Measurements from ENCODE around the gene CDAN1. TPM values are rescaled to one million over a fixed set of nuclear protein-coding genes. Genes with fewer than 3 reads are reported as not detected.
A peak's percentile ranks its signal among the peaks of the same experiment; 100 is the strongest.

Gene CDAN1
- total and polyA plus RNA-seq, 7 donors: 3.7 to 7.9 (median 5.2) TPM

DNA sequence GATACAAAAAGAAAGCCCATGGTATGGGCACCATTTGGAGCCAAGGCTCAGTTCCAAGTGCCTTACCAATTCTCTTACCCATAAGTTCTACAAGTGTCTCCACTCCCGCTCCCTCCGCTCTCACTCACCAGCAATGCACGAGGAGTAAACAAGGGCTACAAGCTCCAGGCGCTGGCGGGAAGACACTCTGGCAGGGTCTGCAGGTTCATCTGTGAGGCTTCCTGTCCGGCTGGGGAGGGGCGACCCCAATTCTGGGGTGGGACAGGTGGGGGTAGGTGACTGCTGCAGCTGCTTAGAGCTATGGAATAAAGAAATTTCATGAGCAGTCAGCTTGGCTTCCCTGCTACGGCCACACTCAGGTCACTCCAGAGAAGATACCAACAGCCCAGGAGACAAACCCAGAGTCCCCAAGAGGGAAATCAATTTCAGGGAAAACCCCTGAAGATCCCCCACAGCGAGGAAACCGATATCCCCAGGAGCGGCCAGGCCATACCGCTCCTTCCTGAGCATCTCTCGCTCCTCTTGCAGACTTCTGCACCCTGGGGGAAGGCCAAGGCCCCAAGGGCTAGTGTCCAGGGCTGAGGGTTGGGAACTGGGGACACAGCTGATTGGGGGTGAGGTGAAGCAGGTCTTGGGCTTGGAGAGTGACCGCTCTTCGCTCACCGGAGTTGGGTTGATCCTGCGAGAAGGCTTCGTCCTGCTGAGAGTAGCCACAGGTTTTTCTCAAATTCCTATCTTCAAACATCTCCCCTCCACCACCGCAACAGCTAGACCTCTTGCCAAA is 1.4 kb downstream of the CDAN1 start:
- H3K9me3 ChIP-seq: no peaks in the 10 kb centered on the region
- WGBS, 3 donors: 79 to 90% (median 82%) methylated on average over 19 of the region's 19 CpGs
- H3K27me3 ChIP-seq (ENCODE audit: insufficient read depth in 3 of 3, low read length in 2 of 3): no peaks in the 10 kb centered on the region
- DNase-seq (no peak), ATAC-seq (no peak)
- TF ChIP-seq, protein P1, sequence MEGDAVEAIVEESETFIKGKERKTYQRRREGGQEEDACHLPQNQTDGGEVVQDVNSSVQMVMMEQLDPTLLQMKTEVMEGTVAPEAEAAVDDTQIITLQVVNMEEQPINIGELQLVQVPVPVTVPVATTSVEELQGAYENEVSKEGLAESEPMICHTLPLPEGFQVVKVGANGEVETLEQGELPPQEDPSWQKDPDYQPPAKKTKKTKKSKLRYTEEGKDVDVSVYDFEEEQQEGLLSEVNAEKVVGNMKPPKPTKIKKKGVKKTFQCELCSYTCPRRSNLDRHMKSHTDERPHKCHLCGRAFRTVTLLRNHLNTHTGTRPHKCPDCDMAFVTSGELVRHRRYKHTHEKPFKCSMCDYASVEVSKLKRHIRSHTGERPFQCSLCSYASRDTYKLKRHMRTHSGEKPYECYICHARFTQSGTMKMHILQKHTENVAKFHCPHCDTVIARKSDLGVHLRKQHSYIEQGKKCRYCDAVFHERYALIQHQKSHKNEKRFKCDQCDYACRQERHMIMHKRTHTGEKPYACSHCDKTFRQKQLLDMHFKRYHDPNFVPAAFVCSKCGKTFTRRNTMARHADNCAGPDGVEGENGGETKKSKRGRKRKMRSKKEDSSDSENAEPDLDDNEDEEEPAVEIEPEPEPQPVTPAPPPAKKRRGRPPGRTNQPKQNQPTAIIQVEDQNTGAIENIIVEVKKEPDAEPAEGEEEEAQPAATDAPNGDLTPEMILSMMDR (IDR thresholded peaks at IDR 0.05): no peak
- intact Hi-C loops (cut with DNase I): loop anchor here (10.0 kb wide), 1 partner anchor 189 kb away; the partner anchor contains the start of gene TTBK2 (in 2 of the 2)
- peaks cover 10% of the 10 kb centered on the region for H3K4me1 ChIP-seq
- peaks cover 3 to 53% of the 10 kb centered on the region in 2 donors for H3K36me3 ChIP-seq (ENCODE audit: insufficient read depth in 1 of 2, low read depth in 1 of 2)
- no peak overlapping the region for H3K27ac ChIP-seq
- H3K4me3 ChIP-seq: peak overlapping the region; percentile 84

- TF ChIP-seq, protein P1 (IDR thresholded peaks at IDR 0.05): no peak
- Histone ChIP-seq H3K4me1 (peaks cover 10% of the 10 kb centered on the region), H3K4me3 (no peak overlapping the region), H3K27ac (no peak overlapping the region), H3K27me3 (ENCODE audit: insufficient read depth in 3 of 3, low read length in 2 of 3) (no peaks in the 10 kb centered on the region), H3K36me3 (ENCODE audit: insufficient read depth in 1 of 2, low read depth in 1 of 2) (peaks cover 3 to 67% of the 10 kb centered on the region in 2 donors), H3K9me3 (no peaks in the 10 kb centered on the region)
- 86 to 95% (median 92%) methylated on average over 6 of the region's 6 CpGs for WGBS, 3 donors
- no peak for ATAC-seq
- DNase-seq: no peak
- intact Hi-C loops (cut with DNase I): loop anchor here (10.0 kb wide), 1 partner anchor 191 kb away; the partner anchor contains the start of gene TTBK2 (in 2 of the 2)
Observed at GRCh38 chr15:42734076-42734672, 2.8 kb downstream of the CDAN1 start.

DNA sequence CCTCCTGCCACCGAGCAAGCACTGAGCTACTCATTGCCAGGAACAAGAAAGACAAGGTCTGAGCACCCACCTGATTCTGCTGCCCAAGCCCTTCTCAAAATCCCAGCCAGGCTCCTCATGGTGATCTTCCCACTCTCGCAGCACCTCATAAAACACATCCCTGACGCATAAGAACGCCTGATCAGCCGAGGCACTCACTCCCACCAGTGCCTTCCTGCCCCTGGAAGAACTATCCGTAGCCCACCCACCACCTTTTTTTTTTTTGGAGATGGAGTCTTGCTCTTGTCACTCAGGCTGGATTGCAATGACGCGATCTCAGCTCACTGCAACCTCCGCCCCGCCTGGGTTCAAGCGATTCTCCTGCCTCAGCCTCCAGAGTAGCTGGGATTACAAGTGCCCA is 3.9 kb downstream of the CDAN1 start:
- peaks cover 10% of the 10 kb centered on the region for H3K4me1 ChIP-seq
- no peaks in the 10 kb centered on the region for H3K27me3 ChIP-seq (ENCODE audit: insufficient read depth in 3 of 3, low read length in 2 of 3)
- ATAC-seq: no peak
- intact Hi-C loops (cut with DNase I): loop anchor here (10.0 kb wide), 1 partner anchor 192 kb away; the partner anchor contains the start of gene TTBK2 (in 2 of the 2)
- H3K4me3 ChIP-seq: no peak overlapping the region
- WGBS, 3 donors: 93% methylated on average over 10 to 11 of the region's 11 CpGs
- TF ChIP-seq, protein P1 (IDR thresholded peaks at IDR 0.05): no peak
- H3K9me3 ChIP-seq: no peaks in the 10 kb centered on the region
- no peak for DNase-seq
- H3K27ac ChIP-seq: no peak overlapping the region
- peaks cover 3 to 78% of the 10 kb centered on the region in 2 donors for H3K36me3 ChIP-seq (ENCODE audit: insufficient read depth in 1 of 2, low read depth in 1 of 2)

- intact Hi-C loops (cut with DNase I): loop anchor here (10.0 kb wide), 1 partner anchor 193 kb away; the partner anchor contains the start of gene TTBK2 (in 2 of the 2)
- TF ChIP-seq, protein P1 (IDR thresholded peaks at IDR 0.05): no peak
- H3K9me3 ChIP-seq: no peaks in the 10 kb centered on the region
- H3K4me3 ChIP-seq: no peak overlapping the region
- no peak overlapping the region for H3K27ac ChIP-seq
- H3K4me1 ChIP-seq: peaks cover 10% of the 10 kb centered on the region
- H3K27me3 ChIP-seq (ENCODE audit: insufficient read depth in 3 of 3, low read length in 2 of 3): no peaks in the 10 kb centered on the region
- WGBS, 3 donors: 84 to 88% (median 86%) methylated on average over 15 of the region's 15 CpGs
- DNase-seq: no peak
- ATAC-seq: no peak
- H3K36me3 ChIP-seq (ENCODE audit: insufficient read depth in 1 of 2, low read depth in 1 of 2): peaks cover 3 to 86% of the 10 kb centered on the region in 2 donors
Observed at GRCh38 chr15:42732095-42732827, 4.7 kb downstream of the CDAN1 start.
